Activated CD4-positive, alpha-beta T cell treated with anti-CD3 and anti-CD28 coated beads for 48 hours (primary cell): ENCODE results near the gene PPP2R5E.
A peak's percentile ranks its signal among the peaks of the same experiment; 100 is the strongest.

ENCODE experiments used
- DNase-seq: peaks from one replicate; pipeline ENCODE4 v3.0.0-alpha.2; 2020

Gene PPP2R5E

GRCh38 chr14:63468294-63468693 is 74.9 kb downstream of the PPP2R5E start:
- DNase-seq, result no peak

GRCh38 chr14:63467440-63468072 is 75.6 kb downstream of the PPP2R5E start:
- DNase-seq, result no peak

GRCh38 chr14:63465347-63465746 is 77.8 kb downstream of the PPP2R5E start:
- no peak for DNase-seq

- DNase-seq, result no peak
Observed at GRCh38 chr14:63460680-63461369, 82.4 kb downstream of the PPP2R5E start.

GRCh38 chr14:63459738-63460137 is 83.4 kb downstream of the PPP2R5E start:
- DNase-seq, result no peak

- DNase-seq, result no peak
Observed at GRCh38 chr14:63457498-63457897, 85.7 kb downstream of the PPP2R5E start.

GRCh38 chr14:63454863-63455622 is 88.1 kb downstream of the PPP2R5E start:
- no peak for DNase-seq

- no peak for DNase-seq
Observed at GRCh38 chr14:63454436-63454835, 88.7 kb downstream of the PPP2R5E start.

- no peak for DNase-seq
Observed at GRCh38 chr14:63453443-63453936, 89.7 kb downstream of the PPP2R5E start.

- DNase-seq, result no peak
Observed at GRCh38 chr14:63452796-63453195, 90.4 kb downstream of the PPP2R5E start.

GRCh38 chr14:63448841-63449240 is 94.3 kb downstream of the PPP2R5E start:
- DNase-seq, result no peak

- no peak for DNase-seq
Observed at GRCh38 chr14:63444588-63444987, 98.6 kb downstream of the PPP2R5E start.

- no peak for DNase-seq
Observed at GRCh38 chr14:63443988-63444387, 99.2 kb downstream of the PPP2R5E start.

- DNase-seq, result no peak
Observed at GRCh38 chr14:63443361-63443760, 99.8 kb downstream of the PPP2R5E start.

GRCh38 chr14:63438065-63438757 is 105.0 kb downstream of the PPP2R5E start:
- DNase-seq, result peak; percentile 22

GRCh38 chr14:63436286-63437098 is 106.7 kb downstream of the PPP2R5E start:
- DNase-seq, result no peak

- no peak for DNase-seq
Observed at GRCh38 chr14:63435838-63436237, 107.3 kb downstream of the PPP2R5E start.

- DNase-seq, result no peak
Observed at GRCh38 chr14:63435204-63435603, 108.0 kb downstream of the PPP2R5E start.

GRCh38 chr14:63432888-63433552 is 110.2 kb downstream of the PPP2R5E start:
- no peak for DNase-seq

- no peak for DNase-seq
Observed at GRCh38 chr14:63432228-63432627, 110.9 kb downstream of the PPP2R5E start.

- no peak for DNase-seq
Observed at GRCh38 chr14:63431466-63431865, 111.7 kb downstream of the PPP2R5E start.

GRCh38 chr14:63428486-63428885 is 114.7 kb downstream of the PPP2R5E start:
- no peak for DNase-seq
